ENCODE results near the gene HSD3B2.

HSD3B2 gene

DNA sequence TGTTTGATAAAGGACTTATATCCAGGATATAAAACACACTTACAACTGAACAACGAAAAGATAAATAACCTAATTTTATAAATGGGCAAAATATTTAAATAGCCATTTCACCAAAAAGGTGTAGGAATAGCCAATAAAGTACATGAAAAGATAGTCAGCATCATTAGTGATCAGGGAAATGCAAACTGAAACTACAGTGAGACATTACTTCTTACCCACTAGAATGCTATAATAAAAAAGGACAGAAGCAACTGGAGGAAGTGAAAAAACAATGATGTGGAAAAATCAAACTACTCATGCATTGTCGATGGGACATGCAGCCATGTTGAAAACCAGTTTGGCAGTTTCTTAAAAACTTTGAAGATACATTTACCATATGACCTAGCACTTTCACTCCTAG is 48.6 kb downstream of the HSD3B2 start:
- no peak for DNase-seq (ENCODE audit: low spot score)

DNA sequence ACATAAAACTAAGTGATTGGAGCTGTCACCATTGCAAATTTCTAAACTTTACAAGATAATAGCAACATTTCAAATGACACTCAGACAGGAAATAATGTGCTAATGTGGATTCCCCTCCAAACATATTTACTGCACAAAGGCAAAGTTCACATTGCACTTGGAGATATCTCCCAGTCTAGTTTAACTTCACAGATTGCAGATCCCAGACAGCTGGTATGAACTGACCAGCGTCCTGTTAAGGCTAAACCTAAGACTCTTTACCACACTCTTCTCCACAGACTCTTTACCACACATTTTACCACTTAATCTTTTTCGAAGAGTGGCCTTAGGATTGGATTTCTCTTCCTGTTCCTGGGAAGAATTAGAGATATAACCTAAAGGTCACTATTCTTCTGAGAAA is 51.5 kb downstream of the HSD3B2 start:
- DNase-seq (ENCODE audit: low spot score): no peak

DNA sequence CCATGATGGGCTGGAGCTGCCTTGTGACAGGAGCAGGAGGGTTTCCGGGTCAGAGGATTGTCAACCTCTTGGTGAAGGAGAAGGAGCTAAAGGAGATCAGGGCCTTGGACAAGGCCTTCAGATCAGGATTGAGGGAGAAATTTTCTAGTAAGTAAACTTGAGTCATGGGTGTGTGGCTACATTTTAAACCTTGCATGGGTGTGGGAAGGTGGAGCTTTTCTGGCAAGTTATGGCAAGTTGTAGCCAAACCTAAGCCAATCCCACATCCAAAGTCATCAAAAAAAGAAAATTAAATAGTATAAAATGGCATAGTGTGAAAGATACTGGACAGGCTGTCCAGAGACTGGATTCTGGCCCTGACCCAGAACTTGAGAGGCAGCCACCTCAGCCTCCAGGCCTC is 52.3 kb downstream of the HSD3B2 start:
- no peak for DNase-seq (ENCODE audit: low spot score)

DNA sequence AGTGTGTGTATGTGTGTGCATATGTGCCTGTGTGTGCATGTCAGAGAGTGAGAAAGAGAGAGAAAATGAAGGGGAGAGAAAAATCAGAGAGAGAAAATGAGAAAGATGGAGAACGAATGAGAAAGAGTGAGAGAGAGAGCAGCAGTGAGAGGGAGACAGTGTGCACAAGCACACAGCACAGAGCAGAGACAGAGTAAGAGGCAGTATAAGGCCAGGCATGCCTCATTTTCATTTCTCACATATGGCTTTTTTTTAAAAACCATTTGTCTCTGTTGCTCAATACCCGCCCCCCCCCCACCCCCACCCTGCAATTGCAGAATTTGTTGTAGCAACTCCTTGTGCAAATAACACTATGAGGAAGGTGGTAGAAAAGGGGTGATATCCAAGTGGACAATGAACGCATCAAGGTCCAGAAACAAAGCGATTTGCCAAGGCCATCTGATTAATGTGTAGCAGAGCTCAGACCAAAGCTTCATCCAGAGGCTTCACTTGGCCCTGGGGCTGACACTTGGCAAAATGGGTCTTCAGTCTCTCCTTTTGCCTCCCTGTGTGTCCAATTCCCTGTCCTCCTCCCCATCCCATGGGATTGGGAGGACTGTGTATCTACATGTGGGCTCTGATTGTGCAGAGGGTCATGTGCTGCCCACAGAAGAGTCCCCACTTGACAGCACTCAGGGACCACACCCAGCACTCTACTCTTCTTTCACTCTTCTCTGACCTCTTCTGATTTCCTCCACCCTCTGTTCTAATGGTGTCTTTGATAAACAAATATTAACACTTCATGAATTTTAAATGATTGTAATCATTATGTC is 53.1 kb downstream of the HSD3B2 start:
- no peak for DNase-seq (ENCODE audit: low spot score)

- no peak for DNase-seq (ENCODE audit: low spot score)
Observed at GRCh38 chr1:119469741-119470140, 54.8 kb downstream of the HSD3B2 start.

- DNase-seq (ENCODE audit: low spot score): no peak
Observed at GRCh38 chr1:119470377-119470776, 55.4 kb downstream of the HSD3B2 start.

GRCh38 chr1:119470958-119471357 is 56.0 kb downstream of the HSD3B2 start:
- DNase-seq (ENCODE audit: low spot score): no peak

- no peak for DNase-seq (ENCODE audit: low spot score)
Observed at GRCh38 chr1:119471566-119471965, 56.6 kb downstream of the HSD3B2 start.

GRCh38 chr1:119472080-119472818 is 57.3 kb downstream of the HSD3B2 start:
- no peak for DNase-seq (ENCODE audit: low spot score)
